Effector memory CD4-positive, alpha-beta T cell (primary cell): Measurements from ENCODE around the gene AMOTL1.

Source experiments
- DNase-seq, 3 donors: peaks; one replicate each; pipeline ENCODE4 v3.0.0-alpha.2; 2020
- H3K27ac ChIP-seq: 2 replicates; pipeline ENCODE4 v1.7.0; 2013; ENCODE audit warnings: mild to moderate bottlenecking, low read length, moderate library complexity; ENCODE audit not compliant: insufficient read depth, poor library complexity, severe bottlenecking
- H3K27me3 ChIP-seq: replicated peaks from 2 replicates; pipeline ENCODE4 v1.7.0; 2013; ENCODE audit warnings: mild to moderate bottlenecking, low read length; ENCODE audit not compliant: insufficient read depth, control insufficient read depth, poor library complexity, severe bottlenecking
- H3K36me3 ChIP-seq: 2 replicates; pipeline ENCODE4 v1.7.0; 2013; ENCODE audit warnings: mild to moderate bottlenecking, low read length, moderate library complexity; ENCODE audit not compliant: control insufficient read depth, insufficient read depth
- H3K4me1 ChIP-seq: 2 replicates; pipeline ENCODE4 v1.7.0; 2013; ENCODE audit warnings: low read length, mild to moderate bottlenecking; ENCODE audit not compliant: control insufficient read depth, insufficient read depth, poor library complexity, severe bottlenecking
- H3K4me3 ChIP-seq: 2 replicates; pipeline ENCODE4 v1.7.0; 2013; ENCODE audit warnings: low read length, low read depth, mild to moderate bottlenecking; ENCODE audit not compliant: insufficient read depth, poor library complexity, severe bottlenecking
- H3K9me3 ChIP-seq: 2 replicates; pipeline ENCODE4 v1.7.0; 2013; ENCODE audit warnings: mild to moderate bottlenecking, low read length, moderate library complexity; ENCODE audit not compliant: control insufficient read depth

The AMOTL1 gene

DNA sequence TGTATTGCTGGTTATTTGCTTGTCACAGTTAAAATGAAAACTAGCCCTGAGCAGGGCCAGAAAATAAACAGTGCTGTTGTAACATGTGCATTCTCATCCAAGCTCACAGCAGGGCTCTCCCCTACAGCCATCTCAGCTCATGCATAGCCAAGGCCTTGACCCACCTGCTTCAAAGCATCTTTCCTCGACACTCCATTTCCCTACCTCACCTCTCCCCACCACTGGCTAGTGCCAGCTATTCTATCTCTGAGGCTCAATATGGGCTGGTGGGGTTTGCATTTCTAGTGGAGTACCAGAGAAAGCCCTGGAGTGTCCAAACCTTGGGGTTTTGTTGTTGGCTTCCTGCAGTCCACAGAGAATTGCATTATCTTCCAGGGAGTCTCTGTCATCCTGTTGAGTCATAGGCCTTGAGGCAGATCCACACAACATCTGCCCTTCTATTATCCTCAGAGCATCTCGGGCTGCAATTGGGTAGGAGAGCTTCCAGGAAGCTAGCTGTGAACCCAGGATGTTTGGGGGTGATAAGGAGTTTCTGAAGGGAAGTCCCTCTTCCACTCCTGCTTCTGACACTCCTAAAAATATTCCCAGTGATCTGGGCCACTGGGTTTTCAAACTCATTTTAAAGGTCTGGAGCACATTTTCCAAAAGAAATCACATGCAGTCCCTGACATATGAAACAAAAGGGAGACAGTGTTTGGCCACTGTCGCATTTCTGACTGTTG lies 36.1 kb upstream of the AMOTL1 start:
- no peaks in the 10 kb centered on the region for H3K4me1 ChIP-seq
- no peak overlapping the region for H3K4me3 ChIP-seq
- H3K27ac ChIP-seq = no peak overlapping the region
- no peak for DNase-seq
- H3K9me3 ChIP-seq = no peaks in the 10 kb centered on the region
- H3K27me3 ChIP-seq = no peaks in the 10 kb centered on the region
- H3K36me3 ChIP-seq = no peaks in the 10 kb centered on the region

DNA sequence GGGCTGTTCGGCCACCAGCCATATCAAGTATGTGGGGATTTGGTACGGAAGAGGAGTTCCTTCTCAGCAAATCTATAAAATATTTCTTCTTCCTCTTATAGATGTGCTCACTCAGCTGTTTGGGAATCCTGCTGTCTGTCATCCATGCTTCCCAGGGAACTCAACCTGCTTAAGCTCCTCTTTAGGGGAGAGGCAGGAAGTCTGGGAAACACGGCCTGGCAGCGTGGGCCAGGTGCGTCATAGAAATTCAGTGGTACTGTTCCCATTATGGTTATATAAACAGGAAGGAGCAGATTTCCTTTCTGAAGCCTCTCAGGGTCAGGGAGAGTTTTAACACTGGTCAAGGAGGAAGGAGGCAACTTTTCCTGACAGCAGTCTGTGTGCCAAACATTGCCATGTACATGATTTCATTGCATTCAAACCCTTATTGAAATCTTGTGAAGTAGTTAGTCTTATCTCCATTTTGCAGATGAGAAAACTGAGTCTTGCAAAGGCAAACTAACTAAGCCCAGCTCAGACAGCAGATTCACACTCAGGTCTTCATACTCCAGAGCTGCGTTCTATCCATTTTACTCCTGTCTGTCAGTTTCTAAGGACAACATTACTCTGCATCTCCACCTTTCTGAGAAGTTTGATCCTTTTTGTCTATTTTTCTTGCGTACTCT lies 35.4 kb upstream of the AMOTL1 start:
- Histone ChIP-seq H3K4me3 (no peak overlapping the region), H3K4me1 (no peaks in the 10 kb centered on the region), H3K27ac (no peak overlapping the region), H3K36me3 (no peaks in the 10 kb centered on the region), H3K27me3 (no peaks in the 10 kb centered on the region), H3K9me3 (no peaks in the 10 kb centered on the region)
- no peak for DNase-seq

DNA sequence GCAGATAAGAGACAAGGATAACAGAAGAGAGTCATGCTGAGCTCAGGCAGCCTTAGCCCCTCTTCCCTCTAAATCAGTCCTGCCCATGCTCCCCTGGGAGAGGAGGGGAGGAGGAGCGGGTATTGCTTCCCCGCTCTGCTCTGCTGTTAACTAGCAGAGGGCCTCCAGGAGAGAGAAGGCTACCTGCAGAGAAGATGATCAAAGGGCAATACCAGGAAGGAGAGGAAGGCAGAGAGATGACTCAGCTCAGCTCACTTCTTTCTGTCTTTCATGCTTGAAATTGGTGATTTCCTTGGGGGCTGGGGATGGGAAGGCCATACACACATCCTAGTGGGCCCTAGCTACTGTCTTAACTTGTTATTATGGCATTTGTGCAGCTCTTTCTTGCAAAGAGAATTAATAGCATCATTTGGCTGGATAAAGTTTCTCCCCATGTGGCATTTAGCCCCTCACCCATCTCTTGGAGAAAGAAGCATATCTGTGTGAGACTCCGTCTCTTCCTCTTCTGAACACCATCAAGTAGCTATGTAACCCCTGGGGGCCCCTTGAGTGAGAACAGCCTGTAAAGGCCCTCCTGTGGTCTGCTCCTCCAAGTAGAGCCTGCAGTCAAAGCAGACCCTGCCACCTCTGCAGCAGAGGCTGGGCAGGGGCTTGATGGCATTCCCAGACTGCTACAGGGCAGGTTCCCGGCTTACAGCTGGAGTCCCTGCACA lies 33.4 kb upstream of the AMOTL1 start:
- Histone ChIP-seq H3K27ac (no peak overlapping the region), H3K27me3 (no peaks in the 10 kb centered on the region), H3K4me3 (no peak overlapping the region), H3K4me1 (no peaks in the 10 kb centered on the region), H3K9me3 (no peaks in the 10 kb centered on the region), H3K36me3 (no peaks in the 10 kb centered on the region)
- DNase-seq = no peak

DNA sequence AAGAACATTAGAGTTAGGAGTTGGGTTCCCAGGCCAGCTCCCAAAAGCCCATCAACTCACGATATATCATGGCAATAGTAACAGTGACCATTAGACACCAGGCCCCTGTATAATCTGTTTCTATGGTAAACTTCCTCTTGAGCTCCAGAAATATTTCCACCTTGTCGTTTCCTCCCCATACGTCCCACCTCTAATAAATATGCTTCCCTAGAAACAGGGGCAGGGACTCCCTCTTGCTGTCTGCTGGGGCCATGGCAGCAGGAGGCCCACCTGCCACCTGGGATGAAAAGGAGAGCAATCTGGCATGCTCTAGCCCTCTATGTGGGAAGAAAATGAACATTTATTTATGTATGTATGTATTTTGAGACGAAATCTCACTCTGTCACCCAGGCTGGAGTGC lies 32.2 kb upstream of the AMOTL1 start:
- H3K27ac ChIP-seq = no peak overlapping the region
- H3K4me3 ChIP-seq = no peak overlapping the region
- H3K27me3 ChIP-seq = peaks cover 4% of the 10 kb centered on the region
- DNase-seq = no peak
- no peaks in the 10 kb centered on the region for H3K4me1 ChIP-seq
- H3K9me3 ChIP-seq = no peaks in the 10 kb centered on the region
- H3K36me3 ChIP-seq = no peaks in the 10 kb centered on the region

DNA sequence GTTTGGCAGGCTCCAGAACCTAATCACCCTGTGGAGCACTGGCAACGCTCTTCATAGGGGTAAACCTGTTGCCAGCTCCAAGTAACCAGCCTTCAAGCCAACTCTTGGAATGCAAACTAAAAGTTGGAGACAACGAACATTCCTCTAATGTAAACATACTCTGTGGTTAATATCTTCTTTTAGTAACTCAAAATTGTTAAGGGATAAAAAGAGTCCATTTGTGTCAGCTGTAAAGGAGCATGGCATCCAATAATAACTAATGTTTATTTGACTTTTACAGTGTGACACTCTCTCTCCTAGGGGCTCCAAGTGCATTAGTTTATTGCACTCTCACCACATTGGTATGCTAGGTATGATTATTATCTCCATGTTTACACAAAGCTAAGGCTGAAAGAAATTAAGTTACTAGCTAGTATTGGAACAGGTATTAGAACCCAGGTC lies 31.0 kb upstream of the AMOTL1 start:
- peaks cover 8% of the 10 kb centered on the region for H3K27me3 ChIP-seq
- H3K36me3 ChIP-seq = no peaks in the 10 kb centered on the region
- no peak for DNase-seq
- no peaks in the 10 kb centered on the region for H3K9me3 ChIP-seq
- no peaks in the 10 kb centered on the region for H3K4me1 ChIP-seq
- H3K4me3 ChIP-seq = no peak overlapping the region
- H3K27ac ChIP-seq = no peak overlapping the region

DNA sequence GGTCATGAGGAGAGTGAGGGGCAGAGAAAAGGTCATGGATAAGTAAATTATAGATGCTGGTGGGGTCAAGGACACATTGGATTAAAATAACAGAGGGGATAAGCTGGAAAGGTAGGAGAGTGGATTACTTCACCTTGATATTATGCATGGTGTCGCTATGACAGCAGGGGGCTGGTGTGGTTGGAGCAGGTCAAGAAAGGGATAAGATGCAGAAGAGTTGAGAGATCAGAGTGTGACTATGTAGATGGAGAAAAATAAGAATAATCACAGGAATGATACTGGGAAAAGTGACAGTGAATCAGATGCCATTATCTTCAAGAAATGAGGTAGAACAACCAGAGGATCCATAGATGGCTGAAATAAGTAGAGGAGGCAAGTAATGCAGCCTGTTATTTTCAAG lies 29.4 kb upstream of the AMOTL1 start:
- DNase-seq = no peak
- Histone ChIP-seq H3K27me3 (peaks cover 8% of the 10 kb centered on the region), H3K4me3 (no peak overlapping the region), H3K9me3 (no peaks in the 10 kb centered on the region), H3K4me1 (no peaks in the 10 kb centered on the region), H3K27ac (no peak overlapping the region), H3K36me3 (no peaks in the 10 kb centered on the region)

DNA sequence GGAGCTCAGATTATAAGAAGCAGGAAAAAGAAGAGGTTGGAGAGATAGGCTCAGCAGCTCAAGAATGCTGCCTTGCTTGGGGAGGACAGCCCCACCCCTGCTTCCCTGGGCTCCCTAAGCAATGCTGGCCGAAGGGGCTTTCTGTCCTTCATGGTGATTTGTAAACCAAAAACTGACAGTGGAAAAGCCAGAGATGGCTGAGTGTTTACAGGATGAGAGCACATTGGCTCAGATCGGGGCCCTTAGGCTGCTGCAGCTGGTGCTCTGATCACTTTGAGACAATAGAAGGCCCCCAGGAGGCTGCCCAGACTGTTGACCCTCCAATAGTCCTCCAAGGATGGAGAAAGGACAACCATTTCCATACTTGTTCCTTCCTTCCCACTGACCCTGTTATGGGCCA lies 28.8 kb upstream of the AMOTL1 start:
- Histone ChIP-seq H3K4me3 (no peak overlapping the region), H3K27me3 (peaks cover 8% of the 10 kb centered on the region), H3K9me3 (no peaks in the 10 kb centered on the region), H3K4me1 (no peaks in the 10 kb centered on the region), H3K27ac (no peak overlapping the region), H3K36me3 (no peaks in the 10 kb centered on the region)
- no peak for DNase-seq

DNA sequence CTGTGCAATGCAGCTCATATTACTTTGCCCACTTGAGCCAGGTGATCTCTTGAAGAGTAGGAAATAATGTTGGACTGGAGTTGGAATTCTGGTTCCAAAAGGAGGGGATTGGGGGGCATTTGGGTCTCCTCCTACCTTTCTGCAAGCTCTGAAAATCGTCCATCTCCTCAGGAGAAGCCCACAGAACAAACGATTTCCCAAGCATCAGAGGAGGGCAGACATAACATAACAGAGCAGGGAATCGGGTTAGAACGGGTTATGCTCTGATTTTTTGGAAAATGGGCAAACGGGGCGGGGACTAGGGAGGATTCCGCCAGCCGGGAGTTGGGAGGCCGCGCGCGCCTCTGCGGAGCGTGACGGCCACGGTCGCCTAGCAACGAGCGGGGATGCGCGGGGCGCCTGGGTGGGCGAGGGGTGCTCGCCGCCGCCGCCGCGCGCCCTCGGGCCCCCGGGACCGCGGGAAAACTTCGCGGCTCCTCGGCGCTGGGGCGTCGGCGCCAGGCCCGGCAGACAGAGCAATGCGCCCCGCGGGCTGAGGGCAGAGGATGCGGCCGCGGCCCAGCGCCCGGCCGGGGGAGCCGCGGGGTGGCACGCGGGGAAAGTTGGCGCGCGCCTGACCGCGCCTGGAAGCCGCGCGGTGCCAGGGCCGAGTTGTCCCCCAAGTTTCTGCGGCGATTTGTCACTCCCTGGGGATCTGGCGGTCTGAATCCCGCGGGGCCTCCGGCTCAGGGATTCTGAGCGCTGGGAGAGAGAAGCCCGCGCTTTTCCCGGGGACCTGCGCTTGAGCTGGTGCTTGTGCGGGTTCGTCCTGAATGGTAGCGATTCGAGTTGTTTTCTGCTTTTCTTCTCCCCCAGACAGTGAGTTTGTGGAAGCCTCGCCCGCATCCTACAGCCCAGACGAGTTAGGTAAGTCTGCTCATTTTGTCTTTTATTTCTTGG lies 27.8 kb upstream of the AMOTL1 start:
- no peaks in the 10 kb centered on the region for H3K36me3 ChIP-seq
- H3K27ac ChIP-seq = no peak overlapping the region
- H3K4me3 ChIP-seq = no peak overlapping the region
- DNase-seq = no peak
- H3K9me3 ChIP-seq = no peaks in the 10 kb centered on the region
- peaks cover 8% of the 10 kb centered on the region for H3K27me3 ChIP-seq
- no peaks in the 10 kb centered on the region for H3K4me1 ChIP-seq

DNA sequence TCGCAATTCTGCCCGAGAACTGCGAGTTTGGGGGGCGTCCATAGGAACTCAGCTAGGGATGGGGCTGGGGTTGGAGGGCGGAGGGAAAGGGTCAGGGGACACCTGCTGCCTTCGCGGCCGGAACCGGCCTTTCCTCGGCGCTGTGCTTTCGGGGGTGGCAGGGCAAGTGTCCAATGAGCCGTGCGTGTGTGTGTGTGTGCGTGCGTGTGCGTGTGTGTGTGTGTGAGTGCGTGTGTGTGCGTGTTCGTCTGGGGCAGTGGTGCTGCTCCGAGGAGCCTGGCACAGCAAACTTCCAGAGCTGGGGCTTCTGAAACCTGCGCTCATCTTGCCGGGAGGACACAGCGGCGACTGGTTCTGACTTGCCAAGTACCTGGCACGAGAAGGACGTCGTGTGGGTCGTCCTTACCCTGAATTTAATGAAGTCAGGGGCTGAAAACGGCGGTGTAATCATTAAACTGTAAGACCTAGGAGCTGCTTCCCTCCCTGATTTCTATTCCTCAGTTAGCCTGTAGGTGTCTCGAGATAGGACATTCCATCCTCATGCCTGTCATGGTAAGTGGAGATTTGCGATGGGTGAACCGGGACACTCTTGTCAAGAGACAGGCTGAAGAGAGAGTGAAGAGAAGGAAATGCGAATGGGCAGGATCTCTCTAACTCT lies 27.0 kb upstream of the AMOTL1 start:
- H3K9me3 ChIP-seq = no peaks in the 10 kb centered on the region
- DNase-seq = no peak
- H3K4me3 ChIP-seq = peak overlapping the region; percentile 15
- no peaks in the 10 kb centered on the region for H3K4me1 ChIP-seq
- H3K27ac ChIP-seq = no peak overlapping the region
- no peaks in the 10 kb centered on the region for H3K36me3 ChIP-seq
- H3K27me3 ChIP-seq = peaks cover 8% of the 10 kb centered on the region
